Measurements from ENCODE around the gene MFNG.

DNA sequence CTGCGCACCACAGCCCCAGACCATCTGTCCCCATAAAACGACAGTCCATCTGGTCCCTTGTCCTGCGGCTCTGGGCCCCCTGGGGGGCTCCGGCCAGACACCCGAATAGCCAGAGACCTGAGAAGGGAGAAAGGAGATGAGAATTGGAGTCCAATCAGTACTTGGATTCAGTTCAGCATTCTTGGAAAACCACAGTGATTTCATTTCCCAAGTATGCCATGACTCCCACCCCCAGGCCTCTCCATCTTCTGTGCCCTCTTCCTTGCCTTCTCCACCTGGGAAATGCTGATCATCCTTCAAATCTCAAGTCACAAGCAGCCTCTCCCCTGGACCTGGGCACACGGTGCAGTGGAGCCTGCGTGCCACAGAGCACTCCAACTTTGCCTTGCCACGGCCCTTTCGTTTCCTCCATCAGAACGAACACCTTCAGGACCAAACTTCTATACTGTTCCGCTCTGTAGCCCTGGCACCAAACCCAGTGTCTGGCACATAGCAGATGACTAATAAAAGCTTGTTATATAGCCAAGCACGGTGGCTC lies 10.9 kb upstream of the MFNG start:
- TF ChIP-seq, protein P1, sequence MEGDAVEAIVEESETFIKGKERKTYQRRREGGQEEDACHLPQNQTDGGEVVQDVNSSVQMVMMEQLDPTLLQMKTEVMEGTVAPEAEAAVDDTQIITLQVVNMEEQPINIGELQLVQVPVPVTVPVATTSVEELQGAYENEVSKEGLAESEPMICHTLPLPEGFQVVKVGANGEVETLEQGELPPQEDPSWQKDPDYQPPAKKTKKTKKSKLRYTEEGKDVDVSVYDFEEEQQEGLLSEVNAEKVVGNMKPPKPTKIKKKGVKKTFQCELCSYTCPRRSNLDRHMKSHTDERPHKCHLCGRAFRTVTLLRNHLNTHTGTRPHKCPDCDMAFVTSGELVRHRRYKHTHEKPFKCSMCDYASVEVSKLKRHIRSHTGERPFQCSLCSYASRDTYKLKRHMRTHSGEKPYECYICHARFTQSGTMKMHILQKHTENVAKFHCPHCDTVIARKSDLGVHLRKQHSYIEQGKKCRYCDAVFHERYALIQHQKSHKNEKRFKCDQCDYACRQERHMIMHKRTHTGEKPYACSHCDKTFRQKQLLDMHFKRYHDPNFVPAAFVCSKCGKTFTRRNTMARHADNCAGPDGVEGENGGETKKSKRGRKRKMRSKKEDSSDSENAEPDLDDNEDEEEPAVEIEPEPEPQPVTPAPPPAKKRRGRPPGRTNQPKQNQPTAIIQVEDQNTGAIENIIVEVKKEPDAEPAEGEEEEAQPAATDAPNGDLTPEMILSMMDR (IDR thresholded peaks at IDR 0.05) = no peak
- TF ChIP-seq EZH2 (IDR thresholded peaks at IDR 0.05; ENCODE audit: borderline replicate concordance, insufficient read depth, low read depth, low read length, poor library complexity, severe bottlenecking) = no peak

Data from B cell (primary cell).